ENCODE data around the gene DNM1.
A peak's percentile ranks its signal among the peaks of the same experiment; 100 is the strongest.
"Not testable (repeated sequence)": the region's sequence is repeated elsewhere in the genome, so short reads cannot be mapped to it uniquely, and the experiment has no call there.

The DNM1 gene

GRCh38 chr9:128178806-128179431 lies 24.3 kb upstream of the DNM1 start:
- no peak for DNase-seq (ENCODE audit: low spot score)

DNA sequence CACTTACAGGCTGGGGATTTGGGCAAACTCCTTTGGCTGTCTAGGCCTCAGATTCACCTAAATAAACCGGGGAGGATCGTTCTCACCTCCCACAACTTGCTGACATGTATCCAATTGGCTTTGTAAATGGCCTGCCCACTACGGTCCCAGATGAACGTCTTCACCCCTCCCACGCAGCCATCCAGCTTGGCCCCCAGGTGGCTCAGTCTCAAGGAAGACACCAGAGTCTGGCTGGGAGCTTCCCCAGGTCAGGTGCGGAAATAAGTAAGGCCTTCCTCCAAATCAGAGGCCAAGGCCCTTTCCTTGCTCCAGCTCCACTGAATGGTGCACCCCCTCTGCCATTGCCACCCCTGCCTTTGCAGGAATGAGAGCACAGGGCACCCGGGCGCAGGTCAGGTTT lies 23.2 kb upstream of the DNM1 start:
- no peak for DNase-seq (ENCODE audit: low spot score)

DNA sequence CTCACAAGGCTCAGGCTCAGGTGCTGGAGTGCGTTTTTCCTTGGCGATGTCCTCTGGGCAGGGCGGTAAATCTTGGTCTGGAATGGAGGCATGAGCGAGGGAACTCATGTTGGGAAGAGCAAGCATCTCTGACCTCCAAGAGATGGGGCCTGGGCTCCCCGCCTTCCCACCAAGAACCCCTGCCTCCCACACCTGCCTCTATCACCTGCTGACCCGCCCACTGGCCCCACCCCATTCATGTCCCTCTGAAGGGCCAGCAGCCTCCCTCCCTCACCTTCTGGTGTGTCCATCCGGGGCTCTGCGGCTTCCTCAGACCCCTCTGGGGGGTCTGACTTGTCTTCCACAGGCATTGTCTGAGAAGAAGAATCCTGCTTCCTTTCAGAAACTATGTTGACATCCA lies 22.7 kb upstream of the DNM1 start:
- no peak for DNase-seq (ENCODE audit: low spot score)

GRCh38 chr9:128181480-128181879 lies 21.7 kb upstream of the DNM1 start:
- not testable (repeated sequence) for DNase-seq (ENCODE audit: low spot score)

DNA sequence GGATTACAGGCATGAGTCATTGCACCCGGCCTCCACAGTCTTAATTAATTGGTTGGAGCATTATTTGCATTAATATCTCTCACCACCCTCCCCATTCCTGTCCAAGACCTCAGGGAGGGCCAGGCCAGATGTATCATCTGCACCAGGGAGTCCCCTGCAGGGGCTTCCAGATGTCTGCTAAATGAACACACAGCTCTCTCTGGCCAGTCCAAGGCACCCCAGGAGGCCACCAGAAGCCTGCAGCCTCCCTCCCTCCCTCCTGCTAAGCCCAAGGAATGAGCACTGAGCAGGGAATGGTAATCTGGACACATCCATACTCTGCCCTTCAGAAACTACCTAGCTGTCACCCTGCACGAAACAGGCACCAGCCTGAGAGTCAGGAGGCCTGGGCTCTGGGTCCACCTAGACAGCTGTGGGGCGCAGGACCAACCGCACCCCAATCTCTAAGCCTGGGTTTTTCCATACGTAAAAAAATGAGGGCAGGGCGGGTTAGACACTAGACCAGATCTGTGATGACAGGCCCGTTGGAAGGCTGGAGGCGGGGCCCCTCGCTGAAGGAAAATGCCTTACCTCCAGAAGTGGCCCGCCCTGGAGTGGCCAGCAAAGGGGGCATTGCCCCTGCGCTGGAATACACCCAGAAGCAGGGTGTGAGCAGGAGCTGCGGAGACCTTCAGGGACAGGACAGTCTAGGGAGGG lies 20.1 kb upstream of the DNM1 start:
- DNase-seq (ENCODE audit: low spot score) = no peak

- no peak for DNase-seq (ENCODE audit: low spot score)
These were observed 16.9 kb upstream of the DNM1 start for GRCh38 chr9:128185979-128186965.

DNA sequence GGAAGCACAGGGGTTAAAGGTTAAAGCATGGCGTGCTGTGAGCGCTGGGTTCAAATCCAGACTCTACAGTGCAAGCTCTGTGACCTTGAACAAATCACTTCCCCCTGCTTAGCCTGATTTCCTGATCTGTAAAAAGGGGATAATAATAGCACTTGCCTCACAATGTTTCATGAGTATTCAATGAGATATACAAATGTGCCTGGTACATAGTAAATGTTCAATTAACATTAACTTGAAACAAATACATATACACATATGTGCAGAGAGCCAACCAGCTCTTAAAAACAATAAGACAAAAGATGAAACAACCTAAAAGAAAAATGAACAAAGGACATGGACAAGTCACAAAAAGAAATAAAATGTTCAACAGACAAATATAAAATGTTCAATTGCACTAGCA lies 15.8 kb upstream of the DNM1 start:
- DNase-seq (ENCODE audit: low spot score) = no peak

DNA sequence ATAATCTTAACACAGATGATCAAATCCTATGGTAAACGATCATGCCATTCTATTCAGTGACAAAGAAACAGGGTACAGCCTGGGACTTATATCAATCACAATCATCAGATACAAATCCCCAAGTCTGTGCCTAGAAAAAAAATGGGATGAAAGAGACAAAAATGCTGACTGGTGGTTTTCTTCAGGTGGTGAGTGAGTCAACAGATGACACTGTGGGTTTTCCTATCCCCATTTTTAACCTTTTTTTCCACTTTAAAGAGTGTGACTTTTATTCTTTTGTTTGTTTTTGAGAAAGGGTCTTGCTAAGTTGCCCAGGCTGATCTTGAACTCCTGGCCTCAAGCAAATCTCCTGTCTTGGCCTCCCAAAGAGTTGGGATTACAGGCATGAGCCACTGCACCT lies 15.0 kb upstream of the DNM1 start:
- DNase-seq (ENCODE audit: low spot score) = no peak

- no peak for DNase-seq (ENCODE audit: low spot score)
These were observed 13.2 kb upstream of the DNM1 start for GRCh38 chr9:128190013-128190412.

DNA sequence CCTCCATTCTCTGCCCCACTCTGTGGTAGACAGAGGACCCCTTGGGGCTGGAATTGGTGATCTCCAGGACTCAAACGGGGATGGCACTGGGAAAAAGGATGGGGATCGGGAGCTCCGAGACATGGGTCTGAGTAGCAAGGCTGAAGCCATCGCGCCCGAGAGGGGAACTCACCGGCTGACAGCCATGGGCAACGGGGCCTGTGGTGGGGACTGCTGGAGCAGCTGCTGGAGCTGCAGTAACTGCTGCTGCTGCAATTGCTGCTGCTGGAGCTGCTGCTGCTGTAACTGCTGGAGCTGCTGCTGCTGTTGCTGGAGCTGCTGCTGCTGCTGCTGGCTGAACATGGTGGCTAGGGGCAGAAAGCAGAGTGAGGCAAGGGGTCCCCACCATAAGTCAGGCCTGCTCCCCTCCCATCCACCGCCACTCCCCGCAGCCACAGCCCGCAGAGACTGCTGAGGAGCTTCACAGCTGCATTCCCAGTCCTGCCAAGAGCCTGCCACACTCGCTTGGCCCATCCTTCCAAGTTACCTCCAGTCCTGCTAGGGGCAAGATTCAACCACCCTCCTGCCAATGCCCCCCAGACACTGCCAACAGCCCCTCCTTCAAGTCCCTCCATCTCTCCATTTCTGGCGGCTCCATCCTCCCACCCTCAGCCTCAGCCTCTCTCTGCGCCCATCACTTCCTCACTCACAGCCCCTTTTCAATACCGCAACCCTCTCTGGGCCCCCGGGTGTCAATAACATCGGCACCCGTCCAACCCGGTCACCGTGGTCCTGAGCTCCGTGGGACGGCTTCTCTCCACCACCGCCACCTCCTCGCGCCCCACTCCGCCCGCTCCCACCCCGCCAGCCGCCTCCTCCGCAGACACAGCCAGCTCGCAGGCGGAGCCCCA lies 12.4 kb upstream of the DNM1 start:
- no peak for DNase-seq (ENCODE audit: low spot score)

DNA sequence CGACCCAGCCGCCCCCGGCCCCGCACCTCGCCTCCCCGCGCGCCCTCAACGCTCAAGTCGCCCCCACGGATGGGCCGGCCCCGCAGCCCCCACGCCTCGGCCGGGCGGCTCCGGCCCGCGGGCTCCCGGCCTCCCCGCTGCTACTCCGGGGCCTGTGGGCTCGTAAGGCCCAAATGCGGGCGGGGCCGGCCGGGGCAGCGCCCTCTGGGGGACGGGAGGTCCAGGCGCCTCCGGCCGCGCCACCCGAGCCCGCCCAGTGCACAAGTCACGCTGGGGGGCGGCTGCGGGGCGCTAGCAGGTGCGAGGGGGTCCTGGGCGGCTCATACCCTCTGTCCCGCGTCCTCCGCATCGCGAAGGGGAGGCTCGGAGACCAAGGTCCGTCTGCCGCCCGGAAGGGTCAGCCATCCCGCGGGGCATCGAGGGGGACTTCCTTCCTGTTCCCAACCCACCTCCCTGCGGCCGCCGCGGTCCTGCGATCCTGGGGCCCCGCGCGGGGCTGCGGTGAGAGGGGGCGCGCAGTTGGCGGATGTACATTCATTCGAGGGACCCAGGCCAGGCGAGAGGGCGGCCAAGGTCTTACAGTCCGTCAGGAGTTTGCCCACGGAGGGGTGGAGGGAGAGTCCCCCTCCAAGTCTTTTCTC lies 11.7 kb upstream of the DNM1 start, which contains the start of gene CIZ1:
Gene CIZ1, minus strand, starts transcription at position 167 of the 641 bp plus-strand sequence. CDS start 715 bp downstream, outside the sequence.
- DNase-seq (ENCODE audit: low spot score) = peak; percentile 78

DNA sequence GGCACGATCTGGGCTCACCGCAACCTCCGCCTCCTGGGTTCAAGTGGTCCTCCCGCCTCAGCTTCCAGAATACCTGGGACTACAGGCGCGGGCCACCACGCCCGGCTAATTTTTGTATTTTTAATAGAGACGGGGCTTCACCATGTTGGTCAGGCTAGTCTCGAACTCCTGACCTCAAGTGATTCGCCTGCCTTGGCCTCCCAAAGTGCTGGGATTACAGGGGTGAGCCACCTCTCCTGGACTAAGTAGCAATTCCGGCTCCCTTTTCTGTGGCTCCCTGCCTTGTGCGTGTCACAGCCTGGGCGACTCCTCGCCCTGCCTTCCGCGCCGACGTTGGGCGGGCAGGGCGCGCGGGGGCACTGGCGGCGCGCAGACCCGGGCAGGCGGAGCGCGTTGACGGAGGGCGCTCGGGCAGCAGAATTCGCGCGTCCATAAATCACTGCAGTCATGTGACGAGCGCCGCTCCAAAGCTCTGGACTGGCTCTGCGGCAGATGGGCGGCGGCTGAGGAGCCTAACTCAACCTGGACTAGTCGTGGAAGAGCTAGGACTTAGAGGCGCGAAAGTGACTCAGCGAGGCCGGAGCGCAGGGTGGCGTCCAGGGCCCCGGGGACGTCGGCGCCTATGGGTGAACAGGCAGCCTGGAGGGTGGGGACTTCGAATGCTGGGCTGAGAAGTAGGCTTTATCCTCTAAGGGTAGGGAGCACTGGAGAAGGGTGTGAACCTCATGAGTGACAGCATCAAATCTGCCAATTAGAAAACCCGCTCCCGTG lies 10.4 kb upstream of the DNM1 start:
- peak; percentile 44 for DNase-seq (ENCODE audit: low spot score)

- DNase-seq (ENCODE audit: low spot score) = no peak
These were observed 9.6 kb upstream of the DNM1 start for GRCh38 chr9:128193469-128194096.

DNA sequence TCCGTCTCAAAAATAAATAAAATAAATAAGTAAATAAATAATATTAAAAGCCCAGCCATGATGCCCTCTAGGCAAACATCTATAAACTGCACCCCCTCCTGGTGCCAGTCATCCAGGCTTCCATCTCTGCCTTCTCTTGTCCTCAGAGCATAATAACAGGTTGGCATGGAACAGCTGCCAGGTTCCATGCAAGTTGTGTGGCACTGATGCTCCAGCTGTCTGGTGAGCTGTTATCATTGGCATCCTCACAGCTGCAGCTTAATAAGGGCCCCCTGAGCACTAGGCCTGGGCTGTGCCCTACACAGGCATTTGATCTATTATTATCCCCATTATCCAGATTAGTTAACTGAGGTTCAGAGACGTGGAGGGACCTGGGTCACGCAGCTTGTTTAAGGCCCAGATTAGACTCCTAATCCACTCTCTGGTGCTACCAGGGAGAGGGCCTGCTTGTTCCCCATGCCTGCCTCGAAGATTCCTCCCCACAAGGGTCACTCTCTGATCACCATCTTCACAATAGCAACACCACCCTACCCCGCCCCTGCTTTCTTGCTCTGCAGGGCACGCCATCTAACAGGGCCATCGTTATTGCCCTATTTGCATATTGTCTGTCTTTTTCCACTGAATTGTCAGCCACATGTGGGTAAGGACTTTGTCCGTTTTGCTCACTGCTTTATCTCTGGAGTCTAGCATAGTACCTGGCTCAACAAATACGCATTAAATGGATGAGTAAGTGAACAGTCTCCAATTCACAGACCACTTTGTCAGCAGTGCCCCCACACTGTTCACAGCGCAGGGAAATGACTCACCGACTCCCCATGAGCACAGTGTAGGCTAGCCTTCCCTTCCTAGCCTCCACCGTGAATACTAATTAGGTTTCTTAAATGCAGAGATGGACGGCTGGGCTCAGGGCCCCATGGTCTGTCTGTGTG lies 1.5 kb upstream of the DNM1 start:
- no peak for DNase-seq (ENCODE audit: low spot score)

DNA sequence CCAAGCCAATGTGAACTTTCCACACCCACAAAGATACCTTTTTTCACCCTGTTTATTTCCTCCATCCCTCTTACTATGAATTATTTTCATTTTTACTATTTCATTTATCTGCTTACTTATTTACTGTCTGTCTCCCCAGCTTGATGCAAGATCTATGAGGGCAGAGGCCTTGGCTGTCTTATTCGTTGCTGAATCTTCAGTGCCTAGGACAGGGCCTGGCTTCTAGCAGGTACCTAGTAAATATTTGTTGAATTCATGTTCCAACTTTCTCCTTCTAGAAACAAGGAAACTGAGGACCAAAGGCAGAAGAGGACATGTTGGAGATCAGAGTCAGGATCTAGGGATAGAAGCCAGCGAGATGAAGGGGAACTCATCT lies 543 bp upstream of the DNM1 start:
- no peak for DNase-seq (ENCODE audit: low spot score)

- no peak for DNase-seq (ENCODE audit: low spot score)
These were observed 750 bp downstream of the DNM1 start for GRCh38 chr9:128203707-128204551.

- DNase-seq (ENCODE audit: low spot score) = no peak
These were observed 1.7 kb downstream of the DNM1 start for GRCh38 chr9:128204858-128205257.
